IPS-18a (cell line): Measurements from ENCODE around the gene ATP6V1G2.

Experiments
- H3K27ac ChIP-seq: one replicate; pipeline ENCODE4 v1.5.1; 2013; ENCODE audit warnings: low read length
- H3K27me3 ChIP-seq: one replicate; pipeline ENCODE4 v1.6.1; 2013; ENCODE audit warnings: mild to moderate bottlenecking, low read length; ENCODE audit not compliant: control insufficient read depth, insufficient read depth
- H3K36me3 ChIP-seq: one replicate; pipeline ENCODE4 v1.6.1; 2013; ENCODE audit warnings: low read depth, low read length; ENCODE audit not compliant: control insufficient read depth
- H3K4me1 ChIP-seq: one replicate; pipeline ENCODE4 v1.6.1; 2013; ENCODE audit warnings: low read depth, low read length; ENCODE audit not compliant: control insufficient read depth
- H3K4me3 ChIP-seq: one replicate; pipeline ENCODE4 v1.5.1; 2013; ENCODE audit warnings: low read length
- H3K9ac ChIP-seq: one replicate; pipeline ENCODE4 v1.6.1; 2013; ENCODE audit warnings: mild to moderate bottlenecking, low read length, moderate library complexity
- H3K9me3 ChIP-seq: one replicate; pipeline ENCODE4 v1.6.1; 2013; ENCODE audit warnings: low read depth, low read length; ENCODE audit not compliant: control insufficient read depth

ATP6V1G2 gene

DNA sequence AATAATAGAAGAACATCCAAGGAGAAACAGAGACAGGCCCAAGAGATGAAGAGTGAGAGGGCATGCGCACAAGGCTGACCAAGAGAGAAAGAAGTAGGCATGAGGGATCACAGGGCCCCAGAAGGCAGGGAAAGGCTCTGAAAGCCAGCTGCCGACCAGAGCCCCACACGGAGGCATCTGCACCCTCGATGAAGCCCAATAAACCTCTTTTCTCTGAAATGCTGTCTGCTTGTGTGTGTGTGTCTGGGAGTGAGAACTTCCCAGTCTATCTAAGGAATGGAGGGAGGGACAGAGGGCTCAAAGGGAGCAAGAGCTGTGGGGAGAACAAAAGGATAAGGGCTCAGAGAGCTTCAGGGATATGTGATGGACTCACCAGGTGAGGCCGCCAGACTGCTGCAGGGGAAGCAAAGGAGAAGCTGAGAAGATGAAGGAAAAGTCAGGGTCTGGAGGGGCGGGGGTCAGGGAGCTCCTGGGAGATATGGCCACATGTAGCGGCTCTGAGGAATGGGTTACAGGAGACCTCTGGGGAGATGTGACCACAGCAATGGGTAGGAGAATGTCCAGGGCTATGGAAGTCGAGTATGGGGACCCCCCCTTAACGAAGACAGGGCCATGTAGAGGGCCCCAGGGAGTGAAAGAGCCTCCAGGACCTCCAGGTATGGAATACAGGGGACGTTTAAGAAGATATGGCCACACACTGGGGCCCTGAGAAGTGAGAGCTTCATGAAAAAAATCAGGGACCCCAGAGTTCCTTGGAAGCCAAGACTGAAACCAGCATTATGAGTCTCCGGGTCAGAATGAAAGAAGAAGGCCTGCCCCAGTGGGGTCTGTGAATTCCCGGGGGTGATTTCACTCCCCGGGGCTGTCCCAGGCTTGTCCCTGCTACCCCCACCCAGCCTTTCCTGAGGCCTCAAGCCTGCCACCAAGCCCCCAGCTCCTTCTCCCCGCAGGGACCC lies 28.0 kb upstream of the ATP6V1G2 start:
- no peaks in the 10 kb centered on the region for H3K36me3 ChIP-seq
- H3K27me3 ChIP-seq: peaks cover 6% of the 10 kb centered on the region
- H3K4me1 ChIP-seq: no peaks in the 10 kb centered on the region
- no peak overlapping the region for H3K27ac ChIP-seq
- no peaks in the 10 kb centered on the region for H3K9me3 ChIP-seq
- no peak overlapping the region for H3K4me3 ChIP-seq
- H3K9ac ChIP-seq: no peak overlapping the region

DNA sequence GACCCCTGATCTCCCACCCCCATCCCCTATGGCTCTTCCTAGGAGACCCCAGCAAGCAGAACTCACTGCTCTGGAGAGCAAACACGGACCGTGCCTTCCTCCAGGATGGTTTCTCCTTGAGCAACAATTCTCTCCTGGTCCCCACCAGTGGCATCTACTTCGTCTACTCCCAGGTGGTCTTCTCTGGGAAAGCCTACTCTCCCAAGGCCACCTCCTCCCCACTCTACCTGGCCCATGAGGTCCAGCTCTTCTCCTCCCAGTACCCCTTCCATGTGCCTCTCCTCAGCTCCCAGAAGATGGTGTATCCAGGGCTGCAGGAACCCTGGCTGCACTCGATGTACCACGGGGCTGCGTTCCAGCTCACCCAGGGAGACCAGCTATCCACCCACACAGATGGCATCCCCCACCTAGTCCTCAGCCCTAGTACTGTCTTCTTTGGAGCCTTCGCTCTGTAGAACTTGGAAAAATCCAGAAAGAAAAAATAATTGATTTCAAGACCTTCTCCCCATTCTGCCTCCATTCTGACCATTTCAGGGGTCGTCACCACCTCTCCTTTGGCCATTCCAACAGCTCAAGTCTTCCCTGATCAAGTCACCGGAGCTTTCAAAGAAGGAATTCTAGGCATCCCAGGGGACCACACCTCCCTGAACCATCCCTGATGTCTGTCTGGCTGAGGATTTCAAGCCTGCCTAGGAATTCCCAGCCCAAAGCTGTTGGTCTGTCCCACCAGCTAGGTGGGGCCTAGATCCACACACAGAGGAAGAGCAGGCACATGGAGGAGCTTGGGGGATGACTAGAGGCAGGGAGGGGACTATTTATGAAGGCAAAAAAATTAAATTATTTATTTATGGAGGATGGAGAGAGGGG lies 27.1 kb upstream of the ATP6V1G2 start:
- Histone ChIP-seq H3K9ac (no peak overlapping the region), H3K4me1 (no peaks in the 10 kb centered on the region)

DNA sequence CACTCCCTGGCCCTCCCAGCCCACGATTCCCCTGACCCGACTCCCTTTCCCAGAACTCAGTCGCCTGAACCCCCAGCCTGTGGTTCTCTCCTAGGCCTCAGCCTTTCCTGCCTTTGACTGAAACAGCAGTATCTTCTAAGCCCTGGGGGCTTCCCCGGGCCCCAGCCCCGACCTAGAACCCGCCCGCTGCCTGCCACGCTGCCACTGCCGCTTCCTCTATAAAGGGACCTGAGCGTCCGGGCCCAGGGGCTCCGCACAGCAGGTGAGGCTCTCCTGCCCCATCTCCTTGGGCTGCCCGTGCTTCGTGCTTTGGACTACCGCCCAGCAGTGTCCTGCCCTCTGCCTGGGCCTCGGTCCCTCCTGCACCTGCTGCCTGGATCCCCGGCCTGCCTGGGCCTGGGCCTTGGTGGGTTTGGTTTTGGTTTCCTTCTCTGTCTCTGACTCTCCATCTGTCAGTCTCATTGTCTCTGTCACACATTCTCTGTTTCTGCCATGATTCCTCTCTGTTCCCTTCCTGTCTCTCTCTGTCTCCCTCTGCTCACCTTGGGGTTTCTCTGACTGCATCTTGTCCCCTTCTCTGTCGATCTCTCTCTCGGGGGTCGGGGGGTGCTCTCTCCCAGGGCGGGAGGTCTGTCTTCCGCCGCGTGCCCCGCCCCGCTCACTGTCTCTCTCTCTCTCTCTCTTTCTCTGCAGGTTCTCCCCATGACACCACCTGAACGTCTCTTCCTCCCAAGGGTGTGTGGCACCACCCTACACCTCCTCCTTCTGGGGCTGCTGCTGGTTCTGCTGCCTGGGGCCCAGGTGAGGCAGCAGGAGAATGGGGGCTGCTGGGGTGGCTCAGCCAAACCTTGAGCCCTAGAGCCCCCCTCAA lies 25.9 kb upstream of the ATP6V1G2 start, which contains the start of gene LTA:
LTA (plus strand) TSS at position 249 of the 871 bp plus-strand sequence; CDS start at position 703, 454 bp downstream.
- H3K36me3 ChIP-seq: no peaks in the 10 kb centered on the region
- H3K9ac ChIP-seq: no peak within 1 kb of the TSS
- no peaks in the 10 kb centered on the region for H3K9me3 ChIP-seq
- H3K27me3 ChIP-seq: peaks cover 6% of the 10 kb centered on the region
- H3K4me3 ChIP-seq: no peak within 1 kb of the TSS
- H3K4me1 ChIP-seq: no peaks in the 10 kb centered on the region
- no peak within 1 kb of the TSS for H3K27ac ChIP-seq

More for the DNA sequence above, 27.1 kb upstream of the ATP6V1G2 start:
- Histone ChIP-seq H3K36me3 (no peaks in the 10 kb centered on the region), H3K4me3 (no peak overlapping the region), H3K9me3 (no peaks in the 10 kb centered on the region), H3K27me3 (peaks cover 6% of the 10 kb centered on the region), H3K27ac (no peak overlapping the region)

DNA sequence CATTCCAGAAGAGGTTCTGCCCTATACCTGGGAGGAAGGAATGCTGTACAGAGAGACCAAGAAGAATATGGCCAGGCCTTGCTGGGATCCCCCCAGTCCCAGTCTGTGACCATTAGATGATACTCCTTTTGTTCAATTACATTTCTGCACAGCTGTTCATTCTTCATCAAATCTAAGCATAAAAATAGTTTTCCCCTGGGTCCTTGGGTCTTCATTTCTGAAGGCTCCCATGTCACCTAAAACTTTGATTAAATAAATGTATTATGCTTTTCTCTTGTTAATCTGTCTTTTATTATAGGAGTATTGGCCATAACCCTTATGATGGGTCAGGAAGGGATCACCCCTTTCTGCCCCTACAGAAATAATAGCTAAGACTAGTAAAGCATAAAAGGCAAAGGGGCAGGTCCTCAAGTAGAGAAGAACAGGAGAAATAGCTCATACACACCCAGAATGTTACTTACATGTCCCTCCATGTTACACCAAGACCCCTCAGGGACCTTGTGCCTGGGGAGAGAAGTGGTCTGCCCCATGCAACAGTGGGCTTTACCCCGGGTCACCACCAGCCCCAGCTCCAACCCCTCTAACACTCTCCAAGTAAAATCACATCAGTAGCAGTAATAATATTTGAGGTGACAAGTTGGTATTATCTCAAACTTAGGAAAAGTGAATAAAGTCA lies 23.6 kb upstream of the ATP6V1G2 start:
- no peak overlapping the region for H3K27ac ChIP-seq
- no peaks in the 10 kb centered on the region for H3K9me3 ChIP-seq
- H3K4me1 ChIP-seq: no peaks in the 10 kb centered on the region
- H3K4me3 ChIP-seq: no peak overlapping the region
- no peaks in the 10 kb centered on the region for H3K36me3 ChIP-seq
- H3K9ac ChIP-seq: no peak overlapping the region
- no peaks in the 10 kb centered on the region for H3K27me3 ChIP-seq

DNA sequence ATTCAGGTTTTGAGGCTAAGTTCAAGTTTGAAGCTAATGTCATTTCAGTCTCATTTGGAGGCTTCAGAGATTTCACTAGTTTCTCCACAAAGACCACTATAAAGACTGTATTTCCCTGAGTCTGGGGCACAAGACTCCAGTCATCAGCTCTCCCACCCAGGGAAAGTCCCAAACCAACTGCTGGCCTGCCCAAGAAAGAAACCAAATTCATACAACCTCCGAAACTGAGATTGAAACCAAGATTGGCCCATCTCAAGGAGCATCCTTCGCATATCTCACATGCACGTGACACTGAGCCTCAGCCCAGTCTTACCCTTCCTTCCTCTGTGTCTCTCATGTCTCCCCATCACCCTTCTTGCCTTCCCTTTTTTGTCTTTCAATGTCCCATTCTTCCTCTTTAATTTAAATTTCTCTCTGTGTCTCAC lies 22.1 kb upstream of the ATP6V1G2 start:
- Histone ChIP-seq H3K9ac (no peak overlapping the region), H3K4me1 (no peaks in the 10 kb centered on the region), H3K27ac (no peak overlapping the region), H3K36me3 (no peaks in the 10 kb centered on the region), H3K27me3 (no peaks in the 10 kb centered on the region), H3K9me3 (no peaks in the 10 kb centered on the region), H3K4me3 (no peak overlapping the region)

DNA sequence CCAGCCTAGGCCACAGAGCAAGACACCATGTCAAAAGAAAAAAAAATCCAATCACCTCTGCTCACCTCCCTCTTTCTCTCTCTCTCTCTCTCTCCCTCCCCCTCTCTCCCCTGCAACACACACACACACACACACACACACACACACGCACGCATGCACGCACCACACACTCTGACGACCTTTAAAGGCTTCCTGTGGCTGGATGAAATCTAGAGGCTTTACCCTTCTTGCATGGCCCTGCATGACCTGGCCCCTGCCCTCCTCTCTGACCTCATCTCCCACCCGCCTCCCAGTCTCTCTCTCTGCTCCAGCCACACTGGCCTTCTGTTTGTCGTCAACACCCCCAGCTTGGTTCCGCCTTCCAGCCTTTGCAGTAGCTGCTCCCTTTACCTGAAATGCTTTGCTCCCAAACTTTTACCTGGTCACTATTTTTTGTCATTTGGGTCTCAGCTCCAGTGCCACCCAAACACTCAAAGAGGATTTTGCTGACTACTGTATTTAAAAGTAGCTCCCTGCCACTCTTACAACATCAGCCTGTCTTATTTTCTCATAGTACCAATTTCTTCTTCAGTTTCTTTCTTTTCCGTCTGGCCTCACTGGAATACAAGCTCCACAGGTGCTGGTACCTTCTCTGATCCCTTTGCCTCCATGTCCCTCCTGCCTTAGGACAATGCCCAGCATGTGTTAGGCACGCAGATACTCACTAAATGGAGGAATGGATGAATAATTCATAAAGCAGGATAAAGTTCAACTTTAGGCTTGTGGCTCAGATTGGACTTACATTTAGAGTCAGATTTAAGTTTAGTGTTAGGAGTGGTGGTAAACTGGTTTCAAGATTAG lies 21.3 kb upstream of the ATP6V1G2 start:
- Histone ChIP-seq H3K4me3 (no peak overlapping the region), H3K9ac (no peak overlapping the region), H3K36me3 (no peaks in the 10 kb centered on the region), H3K27ac (no peak overlapping the region), H3K27me3 (no peaks in the 10 kb centered on the region), H3K9me3 (no peaks in the 10 kb centered on the region), H3K4me1 (no peaks in the 10 kb centered on the region)

DNA sequence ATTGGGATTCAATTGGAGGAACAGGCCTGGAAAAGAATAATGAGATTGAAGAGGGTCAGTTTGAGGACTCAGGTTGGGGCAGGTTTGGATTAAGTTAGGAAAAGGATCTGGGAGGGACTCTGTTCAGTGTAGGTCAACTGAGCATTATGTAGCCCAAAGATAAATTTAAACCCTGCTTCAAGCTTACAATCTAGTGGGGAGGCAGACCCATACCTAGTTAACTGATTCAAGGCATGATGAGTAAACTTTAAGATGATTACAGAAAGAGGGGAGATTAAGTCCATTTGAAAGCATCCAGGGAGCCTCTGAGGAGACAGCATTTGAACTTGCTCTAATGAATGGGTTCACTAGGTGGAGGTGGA lies 14.3 kb upstream of the ATP6V1G2 start:
- Histone ChIP-seq H3K9ac (no peak overlapping the region), H3K27ac (no peak overlapping the region), H3K9me3 (no peaks in the 10 kb centered on the region), H3K4me1 (no peaks in the 10 kb centered on the region), H3K36me3 (peaks cover 4% of the 10 kb centered on the region), H3K27me3 (no peaks in the 10 kb centered on the region), H3K4me3 (no peak overlapping the region)

DNA sequence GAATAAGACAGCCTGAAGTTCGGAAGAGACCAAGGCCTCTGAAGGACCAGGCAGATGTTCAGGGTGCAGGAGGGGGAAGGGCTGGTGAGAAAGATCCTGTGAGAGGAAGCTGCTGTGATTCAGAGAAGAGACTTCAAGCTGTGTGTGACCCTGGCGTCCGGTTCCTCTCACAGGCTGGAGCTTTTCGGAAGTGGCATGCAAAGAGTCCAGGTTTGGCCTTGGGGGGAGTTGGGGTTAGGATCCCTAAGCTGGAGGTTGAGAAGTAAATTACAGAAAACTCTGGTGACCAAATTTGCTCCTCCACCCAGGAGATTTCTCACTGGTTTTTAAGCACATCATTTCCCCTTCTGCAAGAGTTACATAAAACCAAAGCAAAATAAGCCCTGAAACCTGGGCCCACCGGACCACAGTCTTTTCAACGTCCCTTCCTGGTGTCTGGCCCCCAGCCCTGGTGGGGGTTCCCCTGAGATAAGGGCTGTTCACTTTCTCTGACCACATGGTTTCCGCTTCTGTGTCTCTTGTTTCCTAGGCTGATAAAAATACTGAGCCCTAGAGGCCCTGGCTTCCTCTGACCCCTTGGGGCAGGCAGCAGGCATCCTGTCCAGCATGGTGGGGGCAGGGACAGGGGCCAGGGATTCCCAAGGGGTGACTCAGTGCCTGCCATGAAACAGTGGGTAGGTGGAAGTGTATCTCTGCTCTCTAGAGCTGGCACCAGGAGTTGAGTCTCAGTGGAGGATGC lies 13.7 kb upstream of the ATP6V1G2 start:
- H3K9ac ChIP-seq: no peak overlapping the region
- no peaks in the 10 kb centered on the region for H3K4me1 ChIP-seq
- no peak overlapping the region for H3K27ac ChIP-seq

DNA sequence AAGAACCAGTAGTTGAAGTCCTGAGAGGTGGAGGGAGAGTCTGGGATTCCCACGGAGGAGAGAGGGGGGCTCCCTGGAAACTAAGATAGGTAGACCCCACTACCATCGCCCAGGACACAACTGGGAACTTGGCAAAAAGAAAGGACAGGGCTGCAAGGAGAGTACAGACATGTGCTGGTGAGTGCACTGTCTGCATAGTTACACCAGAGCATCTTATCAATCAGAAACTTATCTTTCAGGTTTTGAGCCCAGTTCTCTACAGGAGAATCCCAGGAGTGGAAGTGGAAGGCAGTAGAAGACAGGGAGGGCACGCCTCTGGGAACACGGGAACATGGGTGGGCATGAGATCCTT lies 13.2 kb upstream of the ATP6V1G2 start:
- H3K9ac ChIP-seq: no peak overlapping the region
- H3K27ac ChIP-seq: no peak overlapping the region
- H3K9me3 ChIP-seq: no peaks in the 10 kb centered on the region
- H3K4me3 ChIP-seq: no peak overlapping the region
- H3K27me3 ChIP-seq: no peaks in the 10 kb centered on the region
- peaks cover 6% of the 10 kb centered on the region for H3K36me3 ChIP-seq
- no peaks in the 10 kb centered on the region for H3K4me1 ChIP-seq

More for the DNA sequence above, 13.7 kb upstream of the ATP6V1G2 start:
- Histone ChIP-seq H3K36me3 (peaks cover 4% of the 10 kb centered on the region), H3K4me3 (no peak overlapping the region), H3K27me3 (no peaks in the 10 kb centered on the region), H3K9me3 (no peaks in the 10 kb centered on the region)
